Parathyroid adenoma (tissue), 2 donors: ENCODE results near the gene MTF1.

Experiments
- H2AFZ ChIP-seq: fragments of 300-600 bp; sonication (generic); one replicate; pipeline ENCODE4 v1.7.0; 2017; ENCODE audit warnings: antibody characterized with exemption, mild to moderate bottlenecking
- H3K27ac ChIP-seq: fragments of 300-600 bp; sonication (generic); one replicate; pipeline ENCODE4 v1.7.0; 2017
- H3K27me3 ChIP-seq: fragments of 300-600 bp; sonication (generic); one replicate; pipeline ENCODE4 v1.7.0; 2017; ENCODE audit warnings: low read length; ENCODE audit not compliant: control insufficient read depth, insufficient read depth
- H3K36me3 ChIP-seq: fragments of 300-600 bp; sonication (generic); one replicate; pipeline ENCODE4 v1.7.0; 2017; ENCODE audit warnings: low read length; ENCODE audit not compliant: control insufficient read depth, insufficient read depth
- H3K4me1 ChIP-seq: fragments of 300-600 bp; sonication (generic); one replicate; pipeline ENCODE4 v1.7.0; 2017; ENCODE audit warnings: control low read depth
- H3K4me2 ChIP-seq: fragments of 300-600 bp; sonication (generic); one replicate; pipeline ENCODE4 v1.7.0; 2017; ENCODE audit warnings: low read length
- H3K4me3 ChIP-seq: fragments of 300-600 bp; sonication (generic); one replicate; pipeline ENCODE4 v1.7.0; 2017; ENCODE audit warnings: low read depth, low read length
- H3K79me2 ChIP-seq: fragments of 300-600 bp; sonication (generic); one replicate; pipeline ENCODE4 v1.7.0; 2017; ENCODE audit warnings: control low read depth
- H3K9ac ChIP-seq: fragments of 300-600 bp; sonication (generic); one replicate; pipeline ENCODE4 v1.7.0; 2017; ENCODE audit warnings: mild to moderate bottlenecking
- H3K9me3 ChIP-seq: fragments of 300-600 bp; sonication (generic); one replicate; pipeline ENCODE4 v1.7.0; 2017; ENCODE audit warnings: low read length; ENCODE audit not compliant: control insufficient read depth
- CTCF ChIP-seq: fragments of 300-600 bp; sonication (generic); IDR thresholded peaks from one replicate; pipeline ENCODE4 v1.7.0; 2017; ENCODE audit warnings: antibody characterized with exemption, mild to moderate bottlenecking
- donor health status: primary hyperparathyroidism.

MTF1 gene

GRCh38 chr1:37851782-37852210 is 7.6 kb downstream of the MTF1 start:
- H3K4me1 ChIP-seq, result peaks cover 6% of the 10 kb centered on the region
- no peak for TF ChIP-seq CTCF
- H3K27ac ChIP-seq, result peak overlapping the region; percentile 36

GRCh38 chr1:37851262-37851661 is 8.1 kb downstream of the MTF1 start:
- H3K27me3 ChIP-seq, result no peaks in the 10 kb centered on the region
- H3K27ac ChIP-seq, result peak overlapping the region; percentile 36
- H3K4me3 ChIP-seq, result peak overlapping the region; percentile 27
- peaks cover 15% of the 10 kb centered on the region for H3K79me2 ChIP-seq
- peaks cover 6% of the 10 kb centered on the region for H3K4me1 ChIP-seq
- no peaks in the 10 kb centered on the region for H3K9me3 ChIP-seq
- H3K9ac ChIP-seq, result no peak overlapping the region
- no peak for TF ChIP-seq CTCF
- H3K36me3 ChIP-seq, result no peaks in the 10 kb centered on the region
- peak overlapping the region; percentile 50 for H3K4me2 ChIP-seq
- no peak overlapping the region for H2AFZ ChIP-seq

More at GRCh38 chr1:37851782-37852210, 7.6 kb downstream of the MTF1 start:
- H3K27me3 ChIP-seq, result no peaks in the 10 kb centered on the region
- no peak overlapping the region for H2AFZ ChIP-seq
- H3K9ac ChIP-seq, result no peak overlapping the region
- H3K9me3 ChIP-seq, result no peaks in the 10 kb centered on the region
- no peaks in the 10 kb centered on the region for H3K36me3 ChIP-seq
- no peak overlapping the region for H3K4me3 ChIP-seq
- H3K4me2 ChIP-seq, result no peak overlapping the region
- H3K79me2 ChIP-seq, result peaks cover 15% of the 10 kb centered on the region

GRCh38 chr1:37850352-37850955 is 8.9 kb downstream of the MTF1 start:
- no peak overlapping the region for H2AFZ ChIP-seq
- peak overlapping the region; percentile 27 for H3K4me3 ChIP-seq
- no peak overlapping the region for H3K9ac ChIP-seq
- no peak for TF ChIP-seq CTCF
- no peaks in the 10 kb centered on the region for H3K27me3 ChIP-seq
- peak overlapping the region; percentile 40 for H3K27ac ChIP-seq
- peaks cover 6% of the 10 kb centered on the region for H3K4me1 ChIP-seq
- no peaks in the 10 kb centered on the region for H3K36me3 ChIP-seq
- H3K4me2 ChIP-seq, result peak overlapping the region; percentile 51
- peaks cover 15% of the 10 kb centered on the region for H3K79me2 ChIP-seq
- no peaks in the 10 kb centered on the region for H3K9me3 ChIP-seq

- no peak overlapping the region for H3K9ac ChIP-seq
- H3K79me2 ChIP-seq, result peaks cover 17% of the 10 kb centered on the region
- no peaks in the 10 kb centered on the region for H3K27me3 ChIP-seq
- H3K9me3 ChIP-seq, result no peaks in the 10 kb centered on the region
- no peak overlapping the region for H3K4me2 ChIP-seq
- H3K27ac ChIP-seq, result no peak overlapping the region
- no peak overlapping the region for H3K4me3 ChIP-seq
- no peak overlapping the region for H2AFZ ChIP-seq
- no peaks in the 10 kb centered on the region for H3K36me3 ChIP-seq
- peaks cover 6% of the 10 kb centered on the region for H3K4me1 ChIP-seq
- TF ChIP-seq CTCF, result no peak
Measured at GRCh38 chr1:37849480-37849879, 9.9 kb downstream of the MTF1 start.
